ENCODE data around the gene SND1.
A peak's percentile ranks its signal among the peaks of the same experiment; 100 is the strongest.

Gene SND1

GRCh38 chr7:127974446-127975035, 322.5 kb downstream of the SND1 start:
- DNase-seq: no peak

GRCh38 chr7:127976056-127976737, 324.2 kb downstream of the SND1 start:
- DNase-seq: no peak

- no peak for DNase-seq
Measured at GRCh38 chr7:127976738-127977120, 324.7 kb downstream of the SND1 start.

- DNase-seq: no peak
Measured at GRCh38 chr7:127978421-127978820, 326.4 kb downstream of the SND1 start.

- no peak for DNase-seq
Measured at GRCh38 chr7:127979113-127979727, 327.2 kb downstream of the SND1 start.

- DNase-seq: no peak
Measured at GRCh38 chr7:127979728-127980126, 327.7 kb downstream of the SND1 start.

- DNase-seq: no peak
Measured at GRCh38 chr7:127980901-127981300, 328.9 kb downstream of the SND1 start.

- no peak for DNase-seq
Measured at GRCh38 chr7:127981965-127982364, 330.0 kb downstream of the SND1 start.

GRCh38 chr7:127983804-127984332, 331.9 kb downstream of the SND1 start:
- no peak for DNase-seq

- no peak for DNase-seq
Measured at GRCh38 chr7:127986581-127987521, 334.9 kb downstream of the SND1 start.

GRCh38 chr7:127988751-127989150, 336.8 kb downstream of the SND1 start:
- no peak for DNase-seq

- no peak for DNase-seq
Measured at GRCh38 chr7:127993317-127993716, 341.3 kb downstream of the SND1 start.

GRCh38 chr7:127993987-127994386, 342.0 kb downstream of the SND1 start:
- no peak for DNase-seq

GRCh38 chr7:127995156-127995880, 343.3 kb downstream of the SND1 start:
- DNase-seq: peak; percentile 24

- no peak for DNase-seq
Measured at GRCh38 chr7:127995881-127996215, 343.9 kb downstream of the SND1 start.

- DNase-seq: no peak
Measured at GRCh38 chr7:127996253-127997071, 344.5 kb downstream of the SND1 start.

- no peak for DNase-seq
Measured at GRCh38 chr7:127997226-127997922, 345.4 kb downstream of the SND1 start.

GRCh38 chr7:127998671-127999070, 346.7 kb downstream of the SND1 start:
- DNase-seq: no peak

- DNase-seq: no peak
Measured at GRCh38 chr7:128000048-128000447, 348.1 kb downstream of the SND1 start.

GRCh38 chr7:128000854-128001265, 348.9 kb downstream of the SND1 start:
- DNase-seq: no peak

GRCh38 chr7:128003167-128003566, 351.2 kb downstream of the SND1 start:
- peak; percentile 22 for DNase-seq
